HCT116 (cell line): ENCODE results near the gene PKIB. TPM values are rescaled to one million over a fixed set of nuclear protein-coding genes. Genes with fewer than 3 reads are reported as not detected.

Source experiments
- ATAC-seq: fragments of 200-7000 bp; cut with Tn5 transposase; 2 replicates; pipeline ENCODE4 v1.9.1; 2020; ENCODE audit warnings: mild to moderate bottlenecking, moderate library complexity
- BruUV-seq: library from RNA; stranded (reverse); fragments of 400-500 nt; replicated peaks from 2 replicates; lab custom pipeline; 2021; lab: Mats Ljungman, UMichigan
- CTCF ChIA-PET: fragments of 300-600 bp; sonication (Branson Sonifier 250); formaldehyde crosslinking; loops from one replicate; lab custom pipeline; 2021; ENCODE audit warnings: antibody characterized with exemption; lab: Charles Lee
- POLR2A ChIA-PET: fragments of 300-600, 350-600 bp; sonication (Branson Sonifier 250); formaldehyde crosslinking; loops from one replicate; lab custom pipeline; 2021; ENCODE audit warnings: antibody characterized with exemption; lab: Charles Lee
- RAD21 ChIA-PET, 2 experiments: fragments of 300-600 bp; sonication (Branson Sonifier 250); formaldehyde crosslinking; loops; one replicate each; lab custom pipeline; 2023; ENCODE audit warnings: low total read pairs in 2 of 2; ENCODE audit not compliant: uncharacterized antibody in 2 of 2, unreplicated experiment in 2 of 2, low non-redundant PET in 1 of 2; lab: Charles Lee
- DNase-seq: peaks from one replicate; pipeline ENCODE4 v3.0.0-alpha.2; 2010; ENCODE audit warnings: low read depth, low spot score
- H2AFZ ChIP-seq: fragments of 200-600 bp; shearing (Covaris generic), sonication (generic); 2 replicates; pipeline ENCODE4 v1.6.1; 2017; ENCODE audit warnings: low read depth, mixed run types, mixed read lengths, antibody characterized with exemption, low read length; ENCODE audit not compliant: poor library complexity, severe bottlenecking
- H3K27ac ChIP-seq: 2 replicates; pipeline ENCODE4 v1.5.1; 2012; ENCODE audit warnings: low read depth, low read length
- H3K27me3 ChIP-seq: fragments of 200-600 bp; sonication (generic); 2 replicates; pipeline ENCODE4 v1.6.1; 2016; ENCODE audit warnings: mixed run types, low read length, mixed read lengths; ENCODE audit not compliant: insufficient read depth
- H3K36me3 ChIP-seq, 2 experiments: fragments of 200-500 bp in 1 of 2; fragments of 200-600 bp in 1 of 2; sonication (Bioruptor generic) in 1 of 2; sonication (generic) in 1 of 2; 2 replicates each; pipeline versions ENCODE4 v1.5.1 to v1.6.1; 2014 to 2016; ENCODE audit warnings: low read length in 2 of 2, inconsistent platforms in 1 of 2, mixed read lengths in 1 of 2, mixed run types in 1 of 2; ENCODE audit not compliant: insufficient read depth in 2 of 2, control insufficient read depth in 1 of 2
- H3K4me1 ChIP-seq, 2 experiments: fragments of 200-600 bp in 1 of 2; sonication (generic) in 1 of 2; 2 replicates each; pipeline versions ENCODE4 v1.5.1 to v1.6.1; 2012 to 2017; ENCODE audit warnings: low read length in 2 of 2, inconsistent platforms in 1 of 2, mild to moderate bottlenecking in 1 of 2, mixed read lengths in 1 of 2, mixed run types in 1 of 2, moderate library complexity in 1 of 2; ENCODE audit not compliant: insufficient read depth in 2 of 2, control insufficient read depth in 1 of 2
- H3K4me2 ChIP-seq: fragments of 200-600 bp; sonication (generic); 2 replicates; pipeline ENCODE4 v1.6.1; 2017; ENCODE audit warnings: mixed run types, low read length, mixed read lengths
- H3K4me3 ChIP-seq, 2 experiments: fragments of 200-600 bp in 1 of 2; sonication (generic) in 1 of 2; replicated peaks in 1 of 2; 2 replicates each; pipeline ENCODE4 v1.5.1; 2011 to 2016; ENCODE audit warnings: low read length in 2 of 2, control low read depth in 1 of 2, low read depth in 1 of 2, mild to moderate bottlenecking in 1 of 2, mixed read lengths in 1 of 2, mixed run types in 1 of 2
- H3K79me2 ChIP-seq: fragments of 200-600 bp; sonication (generic); 2 replicates; pipeline ENCODE4 v1.6.1; 2017; ENCODE audit warnings: mild to moderate bottlenecking, mixed run types, low read length, moderate library complexity, mixed read lengths; ENCODE audit not compliant: insufficient read depth
- H3K9ac ChIP-seq: fragments of 200-600 bp; sonication (generic); 2 replicates; pipeline ENCODE4 v1.6.1; 2016; ENCODE audit warnings: low read length, mixed read lengths
- H3K9me2 ChIP-seq: fragments of 200-600 bp; sonication (generic), shearing (Covaris generic); 2 replicates; pipeline ENCODE4 v1.6.1; 2017; ENCODE audit warnings: mixed run types, mild to moderate bottlenecking, moderate library complexity; ENCODE audit not compliant: insufficient read depth
- H3K9me3 ChIP-seq, 2 experiments: fragments of 200-500 bp in 1 of 2; fragments of 200-600 bp in 1 of 2; sonication (Bioruptor generic) in 1 of 2; sonication (generic) in 1 of 2; 2 replicates each; pipeline ENCODE4 v1.6.1; 2014 to 2017; ENCODE audit warnings: low read length in 2 of 2, mixed read lengths in 2 of 2, inconsistent platforms in 1 of 2, low read depth in 1 of 2, mild to moderate bottlenecking in 1 of 2, mixed run types in 1 of 2, moderate library complexity in 1 of 2; ENCODE audit not compliant: control insufficient read depth in 1 of 2, insufficient read depth in 1 of 2
- H4K20me1 ChIP-seq: fragments of 200-600 bp; sonication (generic), shearing (Covaris generic); 2 replicates; pipeline ENCODE4 v1.6.1; 2017; ENCODE audit warnings: mixed run types, mild to moderate bottlenecking, moderate library complexity; ENCODE audit not compliant: insufficient read depth
- CBX3 ChIP-seq: IDR thresholded peaks from 2 replicates; pipeline ENCODE4 v1.6.1; 2012; ENCODE audit warnings: low read depth
- EGR1 ChIP-seq: IDR thresholded peaks from 2 replicates; pipeline ENCODE4 v1.6.1; 2012; ENCODE audit warnings: low read depth
- ELF1 ChIP-seq: IDR thresholded peaks from 2 replicates; pipeline ENCODE4 v1.6.1; 2012; ENCODE audit warnings: low read depth, borderline replicate concordance
- FOSL1 ChIP-seq: IDR thresholded peaks from 2 replicates; pipeline ENCODE4 v1.6.1; 2012; ENCODE audit warnings: low read depth
- JUND ChIP-seq: IDR thresholded peaks from 2 replicates; pipeline ENCODE4 v1.6.1; 2012
- RAD21 ChIP-seq: IDR thresholded peaks from 2 replicates; pipeline ENCODE4 v1.6.1; 2012; ENCODE audit warnings: low read depth, mild to moderate bottlenecking
- SIN3A ChIP-seq: IDR thresholded peaks from 2 replicates; pipeline ENCODE4 v1.6.1; 2012; ENCODE audit warnings: low read depth
- YY1 ChIP-seq: IDR thresholded peaks from 2 replicates; pipeline ENCODE4 v1.6.1; 2011; ENCODE audit warnings: low read length, low read depth, moderate library complexity, mild to moderate bottlenecking; ENCODE audit not compliant: insufficient replicate concordance; ENCODE audit errors: extremely low read depth
- ZFX ChIP-seq: fragments of 450-650 bp; IDR thresholded peaks from 2 replicates; pipeline ENCODE4 v1.6.1; 2017
- ZNF274 ChIP-seq: fragments of 200-500 bp; sonication (Bioruptor generic); IDR thresholded peaks from 2 replicates; pipeline ENCODE4 v1.6.1; 2014; ENCODE audit warnings: mild to moderate bottlenecking, low read depth, low read length, inconsistent platforms
- intact Hi-C: fragments of 100-400 bp; cut with micrococcal nuclease; formaldehyde crosslinking; loops from 2 replicates; pipeline ENCODE4 v1.10.0; 2022
- total RNA-seq: library from RNA; stranded (reverse); gene quantifications from one replicate; pipeline ENCODE4 v1.2.1, GENCODE V29; 2021; ENCODE audit not compliant: unreplicated experiment
- TF ChIP-seq, protein P1 (sequence below): IDR thresholded peaks from 2 replicates; pipeline ENCODE4 v1.6.1; 2012; ENCODE audit warnings: low read depth
- TF ChIP-seq, protein P2 (sequence below), 3 experiments: fragments of 200-600 bp in 1 of 3; sonication (generic) in 1 of 3; IDR thresholded peaks in 2 of 3; conservative IDR thresholded peaks in 1 of 3; 2 replicates each; pipeline ENCODE4 v1.5.1; 2012 to 2017; ENCODE audit warnings: low read depth in 2 of 3, low read length in 2 of 3, antibody characterized with exemption in 1 of 3, borderline replicate concordance in 1 of 3, control low read depth in 1 of 3, mild to moderate bottlenecking in 1 of 3, mixed read lengths in 1 of 3, mixed run types in 1 of 3, moderate library complexity in 1 of 3; ENCODE audit not compliant: insufficient read depth in 1 of 3

PKIB gene
- total RNA-seq, 1 experiment from 2014 or later: 24.0 TPM

GRCh38 chr6:122621638-122622037, 11.4 kb downstream of the PKIB start:
- ATAC-seq (no peak), DNase-seq (no peak)
- Histone ChIP-seq H3K27me3 (no peaks in the 10 kb centered on the region), H3K9me3 (no peaks in the 10 kb centered on the region), H3K36me3 (no peaks in the 10 kb centered on the region), H4K20me1 (no peaks in the 10 kb centered on the region), H3K9ac (no peak overlapping the region), H3K4me3 (no peak overlapping the region), H2AFZ (no peak overlapping the region), H3K9me2 (no peaks in the 10 kb centered on the region), H3K79me2 (no peaks in the 10 kb centered on the region), H3K4me1 (peaks cover 19 to 25% of the 10 kb centered on the region in 2 experiments), H3K27ac (peak overlapping the region; percentile 50), H3K4me2 (peak overlapping the region; percentile 52)
- intact Hi-C loops: no loop called here
- ChIA-PET POLR2A (no interaction called here), CTCF (no interaction called here), RAD21 (no interaction called here)
- TF ChIP-seq CBX3 (no peak), YY1 (no peak), RAD21 (no peak), ELF1 (no peak), ZNF274 (no peak), SIN3A (no peak), JUND (no peak)
- BruUV-seq: no TSS peak

- Histone ChIP-seq H3K79me2 (no peaks in the 10 kb centered on the region), H3K36me3 (no peaks in the 10 kb centered on the region), H3K9ac (no peak overlapping the region), H4K20me1 (no peaks in the 10 kb centered on the region), H2AFZ (no peak overlapping the region), H3K27me3 (no peaks in the 10 kb centered on the region), H3K9me3 (no peaks in the 10 kb centered on the region), H3K9me2 (no peaks in the 10 kb centered on the region), H3K27ac (no peak overlapping the region), H3K4me2 (no peak overlapping the region), H3K4me3 (no peak overlapping the region), H3K4me1 (peaks cover 19 to 25% of the 10 kb centered on the region in 2 experiments)
- ATAC-seq (no peak), DNase-seq (no peak)
- TF ChIP-seq CBX3: no peak
- TF ChIP-seq FOSL1: no peak
- TF ChIP-seq, protein P1, sequence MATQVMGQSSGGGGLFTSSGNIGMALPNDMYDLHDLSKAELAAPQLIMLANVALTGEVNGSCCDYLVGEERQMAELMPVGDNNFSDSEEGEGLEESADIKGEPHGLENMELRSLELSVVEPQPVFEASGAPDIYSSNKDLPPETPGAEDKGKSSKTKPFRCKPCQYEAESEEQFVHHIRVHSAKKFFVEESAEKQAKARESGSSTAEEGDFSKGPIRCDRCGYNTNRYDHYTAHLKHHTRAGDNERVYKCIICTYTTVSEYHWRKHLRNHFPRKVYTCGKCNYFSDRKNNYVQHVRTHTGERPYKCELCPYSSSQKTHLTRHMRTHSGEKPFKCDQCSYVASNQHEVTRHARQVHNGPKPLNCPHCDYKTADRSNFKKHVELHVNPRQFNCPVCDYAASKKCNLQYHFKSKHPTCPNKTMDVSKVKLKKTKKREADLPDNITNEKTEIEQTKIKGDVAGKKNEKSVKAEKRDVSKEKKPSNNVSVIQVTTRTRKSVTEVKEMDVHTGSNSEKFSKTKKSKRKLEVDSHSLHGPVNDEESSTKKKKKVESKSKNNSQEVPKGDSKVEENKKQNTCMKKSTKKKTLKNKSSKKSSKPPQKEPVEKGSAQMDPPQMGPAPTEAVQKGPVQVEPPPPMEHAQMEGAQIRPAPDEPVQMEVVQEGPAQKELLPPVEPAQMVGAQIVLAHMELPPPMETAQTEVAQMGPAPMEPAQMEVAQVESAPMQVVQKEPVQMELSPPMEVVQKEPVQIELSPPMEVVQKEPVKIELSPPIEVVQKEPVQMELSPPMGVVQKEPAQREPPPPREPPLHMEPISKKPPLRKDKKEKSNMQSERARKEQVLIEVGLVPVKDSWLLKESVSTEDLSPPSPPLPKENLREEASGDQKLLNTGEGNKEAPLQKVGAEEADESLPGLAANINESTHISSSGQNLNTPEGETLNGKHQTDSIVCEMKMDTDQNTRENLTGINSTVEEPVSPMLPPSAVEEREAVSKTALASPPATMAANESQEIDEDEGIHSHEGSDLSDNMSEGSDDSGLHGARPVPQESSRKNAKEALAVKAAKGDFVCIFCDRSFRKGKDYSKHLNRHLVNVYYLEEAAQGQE: no peak
- no peak for TF ChIP-seq EGR1
- TF ChIP-seq, protein P2, sequence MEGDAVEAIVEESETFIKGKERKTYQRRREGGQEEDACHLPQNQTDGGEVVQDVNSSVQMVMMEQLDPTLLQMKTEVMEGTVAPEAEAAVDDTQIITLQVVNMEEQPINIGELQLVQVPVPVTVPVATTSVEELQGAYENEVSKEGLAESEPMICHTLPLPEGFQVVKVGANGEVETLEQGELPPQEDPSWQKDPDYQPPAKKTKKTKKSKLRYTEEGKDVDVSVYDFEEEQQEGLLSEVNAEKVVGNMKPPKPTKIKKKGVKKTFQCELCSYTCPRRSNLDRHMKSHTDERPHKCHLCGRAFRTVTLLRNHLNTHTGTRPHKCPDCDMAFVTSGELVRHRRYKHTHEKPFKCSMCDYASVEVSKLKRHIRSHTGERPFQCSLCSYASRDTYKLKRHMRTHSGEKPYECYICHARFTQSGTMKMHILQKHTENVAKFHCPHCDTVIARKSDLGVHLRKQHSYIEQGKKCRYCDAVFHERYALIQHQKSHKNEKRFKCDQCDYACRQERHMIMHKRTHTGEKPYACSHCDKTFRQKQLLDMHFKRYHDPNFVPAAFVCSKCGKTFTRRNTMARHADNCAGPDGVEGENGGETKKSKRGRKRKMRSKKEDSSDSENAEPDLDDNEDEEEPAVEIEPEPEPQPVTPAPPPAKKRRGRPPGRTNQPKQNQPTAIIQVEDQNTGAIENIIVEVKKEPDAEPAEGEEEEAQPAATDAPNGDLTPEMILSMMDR (IDR thresholded peaks at IDR 0.05 in 2 of 3, conservative IDR thresholded peaks at IDR 0.05 in 1 of 3; ENCODE audit: borderline replicate concordance in 1 of 3, insufficient read depth in 1 of 3, low read depth in 2 of 3, low read length in 2 of 3): no peak
- TF ChIP-seq ZFX: no peak
- no peak for TF ChIP-seq JUND
- POLR2A ChIA-PET: no interaction called here
- RAD21 ChIA-PET: no interaction called here
- intact Hi-C loops: no loop called here
- BruUV-seq: no TSS peak
- CTCF ChIA-PET: no interaction called here
These were observed 12.3 kb downstream of the PKIB start for GRCh38 chr6:122622479-122622878.
